IMR-90 (cell line): ENCODE data around the gene FARP1. TPM values are rescaled to one million over a fixed set of nuclear protein-coding genes. Genes with fewer than 3 reads are reported as not detected.

Experiments used
- ATAC-seq: fragments of 200-7000 bp; cut with Tn5 transposase; 2 replicates; pipeline ENCODE4 v1.9.1; 2020; ENCODE audit warnings: low read depth, mild to moderate bottlenecking, moderate library complexity
- BruUV-seq: library from RNA; stranded (reverse); fragments of 400-500 nt; replicated peaks from 2 replicates; lab custom pipeline; 2021; lab: Mats Ljungman, UMichigan
- CTCF ChIA-PET: fragments of 300-600 bp; formaldehyde crosslinking; extraction: SDS; loops from one replicate; lab custom pipeline; 2021; ENCODE audit warnings: antibody characterized with exemption; lab: Yijun Ruan, JAX
- POLR2A ChIA-PET: fragments of 300-600 bp; sonication (Branson Sonifier 250); formaldehyde crosslinking; loops from one replicate; lab custom pipeline; 2022; ENCODE audit warnings: antibody characterized with exemption; ENCODE audit not compliant: unreplicated experiment; lab: Charles Lee
- DNase-seq: peaks from one replicate; pipeline ENCODE4 v3.0.0; 2013
- H2AFZ ChIP-seq: replicated peaks from 2 replicates; pipeline ENCODE3; 2013; ENCODE audit warnings: low read length, mild to moderate bottlenecking; ENCODE audit not compliant: poor library complexity
- H2AK5ac ChIP-seq: 2 replicates; pipeline ENCODE4 v1.6.1; 2013; ENCODE audit warnings: low read depth, low read length, inconsistent platforms
- H2AK9ac ChIP-seq: replicated peaks from 2 replicates; pipeline ENCODE3; 2013; ENCODE audit warnings: mild to moderate bottlenecking, low read depth, low read length, moderate library complexity; ENCODE audit not compliant: poor library complexity
- H2BK120ac ChIP-seq: 2 replicates; pipeline ENCODE4 v1.6.1; 2013; ENCODE audit warnings: low read depth, low read length, inconsistent platforms
- H2BK15ac ChIP-seq: 3 replicates; pipeline ENCODE4 v1.6.1; 2013; ENCODE audit warnings: low read depth, low read length, inconsistent platforms
- H2BK20ac ChIP-seq: 2 replicates; pipeline ENCODE4 v1.6.1; 2013; ENCODE audit warnings: low read depth, mild to moderate bottlenecking, inconsistent platforms, low read length, moderate library complexity
- H2BK5ac ChIP-seq: 2 replicates; pipeline ENCODE4 v1.6.1; 2013; ENCODE audit warnings: mild to moderate bottlenecking, low read depth, low read length, inconsistent platforms; ENCODE audit not compliant: poor library complexity, severe bottlenecking
- H3K14ac ChIP-seq: replicated peaks from 2 replicates; pipeline ENCODE4 v1.6.1; 2013; ENCODE audit warnings: low read depth, low read length, inconsistent platforms
- H3K18ac ChIP-seq: 2 replicates; pipeline ENCODE4 v1.6.1; 2013; ENCODE audit warnings: low read depth, low read length, control low read depth
- H3K23ac ChIP-seq: 2 replicates; pipeline ENCODE4 v1.6.1; 2013; ENCODE audit warnings: low read depth, low read length, inconsistent platforms
- H3K27ac ChIP-seq: 2 replicates; pipeline ENCODE4 v1.5.1; 2013; ENCODE audit warnings: mild to moderate bottlenecking, control low read depth, low read length; ENCODE audit not compliant: insufficient read depth
- H3K27me3 ChIP-seq: 2 replicates; pipeline ENCODE4 v1.6.1; 2013; ENCODE audit warnings: low read length; ENCODE audit not compliant: control insufficient read depth, insufficient read depth
- H3K36me3 ChIP-seq: 2 replicates; pipeline ENCODE4 v1.6.1; 2013; ENCODE audit warnings: low read length, mixed read lengths; ENCODE audit not compliant: control insufficient read depth, insufficient read depth
- H3K4ac ChIP-seq: 2 replicates; pipeline ENCODE4 v1.6.1; 2013; ENCODE audit warnings: low read depth, low read length, inconsistent platforms
- H3K4me1 ChIP-seq: 2 replicates; pipeline ENCODE4 v1.6.1; 2013; ENCODE audit warnings: low read length, mixed read lengths; ENCODE audit not compliant: control insufficient read depth, insufficient read depth
- H3K4me2 ChIP-seq: 2 replicates; pipeline ENCODE4 v1.6.1; 2013; ENCODE audit warnings: low read depth, mild to moderate bottlenecking, control low read depth, low read length, moderate library complexity
- H3K4me3 ChIP-seq: 2 replicates; pipeline ENCODE4 v1.5.1; 2013; ENCODE audit warnings: low read depth, mild to moderate bottlenecking, control low read depth, low read length, moderate library complexity; ENCODE audit not compliant: insufficient read depth
- H3K56ac ChIP-seq: 2 replicates; pipeline ENCODE4 v1.6.1; 2013; ENCODE audit warnings: low read length, inconsistent platforms; ENCODE audit not compliant: insufficient read depth; ENCODE audit errors: extremely low read depth
- H3K79me1 ChIP-seq, 2 experiments: 2 replicates each; pipeline ENCODE4 v1.6.1; 2013; ENCODE audit warnings: low read length in 2 of 2, inconsistent platforms in 1 of 2, low read depth in 1 of 2
- H3K9ac ChIP-seq: 2 replicates; pipeline ENCODE4 v1.6.1; 2013; ENCODE audit warnings: low read depth, low read length, control low read depth
- H3K9me1 ChIP-seq: 2 replicates; pipeline ENCODE4 v1.6.1; 2013; ENCODE audit warnings: low read length, inconsistent platforms; ENCODE audit not compliant: insufficient read depth
- H3K9me3 ChIP-seq: 2 replicates; pipeline ENCODE4 v1.6.1; 2013; ENCODE audit warnings: low read length; ENCODE audit not compliant: control insufficient read depth, insufficient read depth
- H4K20me1 ChIP-seq: 2 replicates; pipeline ENCODE4 v1.6.1; 2013; ENCODE audit warnings: low read length, inconsistent platforms; ENCODE audit not compliant: insufficient read depth
- H4K5ac ChIP-seq: 2 replicates; pipeline ENCODE4 v1.6.1; 2013; ENCODE audit warnings: mild to moderate bottlenecking, low read depth, low read length, control low read depth
- H4K8ac ChIP-seq, 2 experiments: 2 replicates each; pipeline ENCODE4 v1.6.1; 2013; ENCODE audit warnings: low read depth in 2 of 2, low read length in 2 of 2, control low read depth in 1 of 2, inconsistent platforms in 1 of 2
- H4K91ac ChIP-seq: 2 replicates; pipeline ENCODE4 v1.6.1; 2013; ENCODE audit warnings: low read depth, low read length, inconsistent platforms; ENCODE audit not compliant: insufficient read depth
- BHLHE40 ChIP-seq: fragments of 150-350 bp; IDR thresholded peaks from 2 replicates; pipeline ENCODE4 v1.6.1; 2016; ENCODE audit warnings: mild to moderate bottlenecking, low read depth, low read length
- CEBPB ChIP-seq: IDR thresholded peaks from 2 replicates; pipeline ENCODE4 v1.6.1; 2012; ENCODE audit warnings: low read depth, low read length, improper control_type of control experiment
- CHD1 ChIP-seq: IDR thresholded peaks from 2 replicates; pipeline ENCODE4 v1.6.1; 2012; ENCODE audit warnings: low read depth, low read length, improper control_type of control experiment
- CTCF ChIP-seq: conservative IDR thresholded peaks from 2 replicates; pipeline ENCODE4 v1.5.1; 2012; ENCODE audit warnings: mild to moderate bottlenecking, low read depth, low read length, improper control_type of control experiment
- ELK1 ChIP-seq: fragments of 150-350 bp; IDR thresholded peaks from 2 replicates; pipeline ENCODE4 v1.6.1; 2016; ENCODE audit warnings: low read depth, mild to moderate bottlenecking, low read length, moderate library complexity, borderline replicate concordance
- MAFK ChIP-seq: IDR thresholded peaks from 2 replicates; pipeline ENCODE4 v1.6.1; 2012; ENCODE audit warnings: low read depth, low read length, improper control_type of control experiment
- MXI1 ChIP-seq: IDR thresholded peaks from 2 replicates; pipeline ENCODE4 v1.6.1; 2012; ENCODE audit warnings: low read depth, mild to moderate bottlenecking, low read length, moderate library complexity, borderline replicate concordance
- NFE2L2 ChIP-seq: fragments of 150-350 bp; IDR thresholded peaks from 2 replicates; pipeline ENCODE4 v1.6.1; 2016; ENCODE audit warnings: low read depth, mild to moderate bottlenecking, low read length
- POLR2A ChIP-seq: IDR thresholded peaks from 2 replicates; pipeline ENCODE4 v1.6.1; 2012; ENCODE audit warnings: mild to moderate bottlenecking, low read depth, low read length
- RAD21 ChIP-seq: IDR thresholded peaks from 2 replicates; pipeline ENCODE4 v1.6.1; 2012; ENCODE audit warnings: low read length, improper control_type of control experiment
- RCOR1 ChIP-seq: IDR thresholded peaks from 2 replicates; pipeline ENCODE4 v1.6.1; 2012; ENCODE audit warnings: mild to moderate bottlenecking, low read length, improper control_type of control experiment; ENCODE audit not compliant: insufficient replicate concordance
- RFX5 ChIP-seq: IDR thresholded peaks from 2 replicates; pipeline ENCODE4 v1.8.0; 2012; ENCODE audit warnings: low read depth, mild to moderate bottlenecking, low read length, moderate library complexity
- SMC3 ChIP-seq: fragments of 150-350 bp; IDR thresholded peaks from 2 replicates; pipeline ENCODE4 v1.6.1; 2016; ENCODE audit warnings: low read depth, mild to moderate bottlenecking, antibody characterized with exemption, low read length, moderate library complexity
- USF2 ChIP-seq: fragments of 150-350 bp; IDR thresholded peaks from 2 replicates; pipeline ENCODE4 v1.6.1; 2017; ENCODE audit warnings: mild to moderate bottlenecking, antibody characterized with exemption, low read length, low read depth
- WGBS, 2 experiments: methylation state at CpG; one replicate each; pipeline versions ENCODE4 v1.1.5 to v1.1.7; 2013; ENCODE audit warnings: missing lambda C conversion rate in 2 of 2; ENCODE audit not compliant: insufficient read length in 1 of 2; ENCODE audit errors: extremely low coverage in 2 of 2; 5-methylcytosine and 5-hydroxymethylcytosine counted together
- dilution Hi-C: fragments of 300-500 bp; cut with HindIII; formaldehyde crosslinking; loops from one replicate; pipeline ENCODE4 v1.14.3; 2018; ENCODE audit warnings: low sequenced_read_pairs; ENCODE audit not compliant: unreplicated experiment
- in situ Hi-C: fragments of 300-500 bp; cut with MboI; formaldehyde crosslinking; loops from 3 replicates; pipeline ENCODE4 v1.14.3; 2019; ENCODE audit warnings: low sequenced_read_pairs, inconsistent platforms, mixed read lengths
- intact Hi-C: fragments of 100-400 bp; cut with micrococcal nuclease; formaldehyde crosslinking; loops from 2 replicates; pipeline ENCODE4 v1.10.0; 2022
- polyA plus RNA-seq, 3 experiments: library from polyadenylated mRNA; depleted of rRNA; stranded (reverse); fragments of >200 nt; gene quantifications; 2 replicates each; pipeline ENCODE4 v1.2.3, GENCODE V29; 2012; ENCODE audit warnings: low replicate concordance in 1 of 3
- total RNA-seq: library from RNA; depleted of rRNA; stranded (reverse); fragments of >200 nt; gene quantifications from 2 replicates; pipeline ENCODE4 v1.2.3, GENCODE V29; 2012

Gene FARP1
- total and polyA plus RNA-seq, 2 of the 4 experiments (the other 2 are of a cell fraction): 39.6 to 57.0 TPM

GRCh38 chr13:98147521-98147920, 4.6 kb downstream of the FARP1 start:
- no peak overlapping the region for H4K5ac ChIP-seq
- H2AFZ ChIP-seq: no peak overlapping the region
- no peak overlapping the region for H3K4ac ChIP-seq
- H3K36me3 ChIP-seq: peaks cover 2% of the 10 kb centered on the region; the same call in 1 of the 2 replicates
- ChIA-PET CTCF (no interaction called here), POLR2A (no interaction called here)
- WGBS, 2 experiments: no CpG with 5 or more reads among the region's 5 CpGs
- H3K14ac ChIP-seq: no peak overlapping the region
- H2AK5ac ChIP-seq: no peak overlapping the region
- H3K9me1 ChIP-seq: peaks cover 9% of the 10 kb centered on the region
- H2BK120ac ChIP-seq: no peak overlapping the region
- H4K8ac ChIP-seq: no peak overlapping the region
- H3K79me1 ChIP-seq: peaks cover 10 to 60% of the 10 kb centered on the region in 2 experiments; a peak in 3 of 4 replicates
- no peak overlapping the region for H2BK20ac ChIP-seq
- BruUV-seq: no TSS peak
- TF ChIP-seq RFX5 (no peak), MAFK (no peak), RAD21 (no peak), BHLHE40 (no peak), USF2 (no peak), CEBPB (no peak), CHD1 (no peak), NFE2L2 (no peak), RCOR1 (no peak), CTCF (no peak), ELK1 (no peak), POLR2A (no peak), SMC3 (no peak), MXI1 (no peak)
- peaks cover 8% of the 10 kb centered on the region for H3K4me1 ChIP-seq
- ATAC-seq: no peak
- no peak overlapping the region for H3K27ac ChIP-seq
- H4K20me1 ChIP-seq: peaks cover 72% of the 10 kb centered on the region
- no peak overlapping the region for H2BK15ac ChIP-seq
- in situ Hi-C loops: loop anchor here (10.0 to 25.0 kb wide), 4 partner anchors 247 to 690 kb away; no protein-coding TSS in a partner anchor
- H3K4me2 ChIP-seq: peak overlapping the region; percentile 30
- H3K4me3 ChIP-seq: no peak overlapping the region
- H2AK9ac ChIP-seq: no peak overlapping the region
- no peaks in the 10 kb centered on the region for H3K27me3 ChIP-seq
- no peak overlapping the region for H3K9ac ChIP-seq
- no peaks in the 10 kb centered on the region for H3K9me3 ChIP-seq
- intact Hi-C loops: loop anchor here (5.0 to 10.0 kb wide), 4 partner anchors 107 to 527 kb away; no protein-coding TSS in a partner anchor
- no peak overlapping the region for H4K91ac ChIP-seq
- dilution Hi-C loops: no loop called here
- no peak overlapping the region for H2BK5ac ChIP-seq
- H3K18ac ChIP-seq: no peak overlapping the region
- no peak overlapping the region for H3K23ac ChIP-seq
- no peak for DNase-seq
- H3K56ac ChIP-seq: no peak overlapping the region
